ENCODE results near the gene OSBPL5.

GRCh38 chr11:3058753-3059664, 106.1 kb downstream of the OSBPL5 start:
- TF ChIP-seq, protein P1, sequence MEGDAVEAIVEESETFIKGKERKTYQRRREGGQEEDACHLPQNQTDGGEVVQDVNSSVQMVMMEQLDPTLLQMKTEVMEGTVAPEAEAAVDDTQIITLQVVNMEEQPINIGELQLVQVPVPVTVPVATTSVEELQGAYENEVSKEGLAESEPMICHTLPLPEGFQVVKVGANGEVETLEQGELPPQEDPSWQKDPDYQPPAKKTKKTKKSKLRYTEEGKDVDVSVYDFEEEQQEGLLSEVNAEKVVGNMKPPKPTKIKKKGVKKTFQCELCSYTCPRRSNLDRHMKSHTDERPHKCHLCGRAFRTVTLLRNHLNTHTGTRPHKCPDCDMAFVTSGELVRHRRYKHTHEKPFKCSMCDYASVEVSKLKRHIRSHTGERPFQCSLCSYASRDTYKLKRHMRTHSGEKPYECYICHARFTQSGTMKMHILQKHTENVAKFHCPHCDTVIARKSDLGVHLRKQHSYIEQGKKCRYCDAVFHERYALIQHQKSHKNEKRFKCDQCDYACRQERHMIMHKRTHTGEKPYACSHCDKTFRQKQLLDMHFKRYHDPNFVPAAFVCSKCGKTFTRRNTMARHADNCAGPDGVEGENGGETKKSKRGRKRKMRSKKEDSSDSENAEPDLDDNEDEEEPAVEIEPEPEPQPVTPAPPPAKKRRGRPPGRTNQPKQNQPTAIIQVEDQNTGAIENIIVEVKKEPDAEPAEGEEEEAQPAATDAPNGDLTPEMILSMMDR (IDR thresholded peaks at IDR 0.05; ENCODE audit: low read depth, low read length), result no peak
- TF ChIP-seq POLR2A (IDR thresholded peaks at IDR 0.05; ENCODE audit: extremely low read depth, insufficient read length), result no peak
- TF ChIP-seq MYC (IDR thresholded peaks at IDR 0.05; ENCODE audit: low read depth, low read length), result no peak
- TF ChIP-seq, protein P2, sequence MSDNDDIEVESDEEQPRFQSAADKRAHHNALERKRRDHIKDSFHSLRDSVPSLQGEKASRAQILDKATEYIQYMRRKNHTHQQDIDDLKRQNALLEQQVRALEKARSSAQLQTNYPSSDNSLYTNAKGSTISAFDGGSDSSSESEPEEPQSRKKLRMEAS (IDR thresholded peaks at IDR 0.05; ENCODE audit: low read depth, low read length), result no peak

Measured in NB4 (cell line).